HG03575 (cell line): ENCODE measurements around the gene BAZ1A.
"Not testable (repeated sequence)": the region's sequence is repeated elsewhere in the genome, so short reads cannot be mapped to it uniquely, and the experiment has no call there.

Source experiments
- ATAC-seq: cut with Tn5 transposase; IDR thresholded peaks from one replicate; pipeline ENCODE4 v1.9.1; 2021; ENCODE audit not compliant: unreplicated experiment, insufficient number of reproducible peaks, low FRiP score; ENCODE audit errors: extremely low read depth

BAZ1A gene

DNA sequence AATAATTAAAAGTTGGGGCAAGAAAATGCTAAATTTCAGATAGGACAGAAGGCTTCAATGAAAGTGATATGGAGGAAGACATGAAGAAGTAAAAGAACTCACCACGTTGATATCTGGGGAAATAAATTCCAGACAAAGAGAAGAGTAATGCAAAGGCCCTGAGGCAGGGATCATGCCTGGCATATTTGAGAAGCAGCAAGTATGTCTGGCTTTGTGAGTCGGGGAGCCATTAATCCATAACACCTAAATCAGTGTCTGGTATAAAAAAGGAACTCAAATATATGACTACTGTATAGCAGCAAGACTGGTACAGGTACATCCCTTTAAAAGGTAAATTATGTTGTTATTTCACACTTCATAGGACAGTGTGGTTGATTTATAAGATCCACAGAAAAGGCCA lies 16.4 kb downstream of the BAZ1A start:
- no peak for ATAC-seq

DNA sequence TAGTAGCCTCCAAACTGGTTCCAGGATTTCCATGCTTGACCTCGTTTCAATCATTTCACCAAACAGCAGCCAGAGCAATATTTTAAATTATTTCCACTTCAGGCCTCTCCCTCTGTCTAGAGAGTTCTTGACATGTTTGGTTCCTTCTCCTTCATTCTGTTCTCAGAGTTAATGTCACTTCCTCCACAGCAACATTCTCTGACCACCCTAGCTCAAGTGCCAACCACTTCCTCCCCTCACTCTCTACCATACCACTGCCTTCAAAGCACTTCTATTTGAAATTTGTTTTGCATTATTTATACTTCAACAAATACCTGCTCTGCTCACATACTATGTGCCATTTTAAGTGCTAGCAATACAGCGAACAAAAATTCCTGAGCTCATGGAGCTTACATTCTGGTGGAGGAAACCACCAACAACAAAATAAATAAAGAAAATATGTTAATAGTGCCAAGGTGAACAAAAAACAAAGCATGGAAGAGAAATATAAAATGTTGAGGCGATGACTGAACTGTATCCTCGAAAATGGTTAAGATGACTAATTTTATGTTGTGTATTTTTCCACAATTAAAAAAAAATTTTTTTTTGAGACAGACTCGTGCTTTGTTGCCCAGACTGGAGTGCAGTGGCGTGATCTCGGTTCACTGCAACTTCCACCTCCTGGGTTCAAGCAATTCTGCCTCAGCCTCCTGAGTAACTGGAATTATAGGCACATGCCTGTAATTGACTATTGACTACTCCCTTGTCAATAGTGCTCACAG lies 17.3 kb downstream of the BAZ1A start:
- ATAC-seq: no peak

DNA sequence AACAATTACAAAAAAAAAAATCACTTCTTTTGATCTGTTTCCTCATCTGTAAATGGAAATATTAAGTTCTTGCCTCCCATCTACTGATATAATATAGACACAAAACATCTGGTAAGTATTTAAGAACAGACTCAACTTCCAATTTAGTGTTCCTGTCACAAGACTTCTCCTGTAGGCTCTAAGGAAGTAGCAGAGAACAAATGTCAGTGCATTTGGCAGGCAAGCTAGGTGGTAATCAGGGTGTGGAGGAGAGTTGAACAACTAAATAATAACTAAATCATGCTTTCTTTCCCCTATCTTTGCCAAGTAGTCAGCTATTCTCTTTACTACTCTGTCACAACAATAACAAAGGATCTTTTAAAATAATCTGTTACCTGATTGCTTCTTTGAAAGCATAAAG lies 22.1 kb downstream of the BAZ1A start:
- no peak for ATAC-seq

DNA sequence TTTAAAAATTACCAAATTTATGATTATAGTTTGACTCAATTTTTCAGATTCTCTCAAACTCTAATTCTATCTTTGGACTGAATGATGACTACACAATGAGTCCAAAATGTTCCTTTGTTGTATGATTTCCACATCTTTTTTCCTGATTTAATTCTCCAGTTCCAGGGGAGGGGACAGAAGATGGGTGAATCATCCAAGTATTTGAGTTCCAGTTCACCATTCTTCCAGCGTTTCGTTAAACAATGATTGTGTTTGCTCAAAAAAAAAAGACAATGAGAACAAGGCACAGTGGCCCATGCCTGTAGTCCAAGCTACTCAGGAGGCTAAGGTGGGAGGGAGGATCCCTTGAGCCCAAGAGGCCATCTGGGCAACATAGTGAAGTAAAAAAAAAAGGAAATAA lies 23.8 kb downstream of the BAZ1A start:
- no peak for ATAC-seq

DNA sequence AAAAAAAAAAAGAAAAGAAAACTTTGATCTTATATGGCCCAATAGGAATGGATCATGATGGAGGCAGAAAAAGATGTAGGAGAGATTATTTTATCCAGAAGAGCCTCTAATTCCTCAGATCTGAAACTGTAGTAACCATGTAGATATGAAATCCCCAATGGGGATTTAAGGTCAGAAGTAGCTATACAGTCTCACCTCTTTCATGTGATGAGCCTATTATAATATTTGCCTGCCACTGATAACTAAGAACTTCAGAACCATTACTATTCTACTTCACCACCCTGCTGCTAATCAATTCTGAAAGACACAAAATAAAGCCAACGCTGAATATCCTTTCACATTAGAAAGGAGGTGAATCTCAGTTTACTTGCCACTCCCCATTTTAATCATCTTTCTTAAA lies 29.3 kb downstream of the BAZ1A start:
- ATAC-seq: no peak

DNA sequence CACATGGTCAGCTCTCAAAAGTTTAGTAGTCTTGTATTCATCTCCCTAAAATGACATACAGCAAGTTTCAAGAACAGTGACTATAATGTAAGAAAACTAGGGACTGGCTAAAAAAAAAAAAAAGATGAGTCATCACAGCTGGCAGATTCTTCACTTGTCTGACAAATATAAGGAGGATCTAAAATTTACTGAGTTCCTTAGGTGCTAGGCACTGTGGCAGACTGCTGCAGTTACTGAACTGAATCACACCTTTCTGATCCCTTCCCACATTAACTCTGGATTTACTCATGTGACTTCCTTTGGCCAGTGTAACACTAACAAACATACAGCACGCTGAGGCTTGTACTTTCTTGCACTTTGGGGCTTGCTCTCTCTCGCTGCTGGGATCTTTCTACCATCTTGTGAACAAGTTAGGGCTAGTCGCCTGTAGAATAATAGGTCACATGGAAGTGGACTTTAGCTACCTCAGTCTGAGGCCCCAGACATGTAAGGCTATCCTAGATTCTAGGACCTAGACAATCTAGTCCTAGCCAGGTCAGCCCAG lies 32.1 kb downstream of the BAZ1A start:
- no peak for ATAC-seq

DNA sequence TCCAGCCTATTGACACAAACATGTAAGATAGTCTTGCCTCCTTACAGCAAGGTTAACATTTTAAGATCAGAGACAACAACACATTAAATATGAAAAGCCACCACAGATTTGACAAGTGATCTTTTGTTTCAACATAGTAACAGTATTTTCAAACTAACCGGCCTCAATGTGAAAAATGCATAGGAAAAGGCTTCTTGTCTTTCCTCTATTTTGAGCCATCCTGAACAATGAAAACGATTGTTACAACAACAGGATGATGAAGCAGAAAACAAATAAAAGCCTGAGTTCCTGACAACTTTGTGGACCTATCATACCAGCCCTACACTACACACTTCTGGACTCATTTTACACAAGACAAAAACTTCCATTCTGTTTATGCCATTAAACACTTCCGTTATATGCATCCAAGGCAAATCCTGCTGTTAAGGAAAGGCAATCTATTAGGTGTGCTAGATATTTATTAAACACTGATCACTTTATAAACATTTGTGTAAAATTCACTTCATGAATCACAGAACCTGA lies 37.3 kb downstream of the BAZ1A start:
- ATAC-seq: no peak

DNA sequence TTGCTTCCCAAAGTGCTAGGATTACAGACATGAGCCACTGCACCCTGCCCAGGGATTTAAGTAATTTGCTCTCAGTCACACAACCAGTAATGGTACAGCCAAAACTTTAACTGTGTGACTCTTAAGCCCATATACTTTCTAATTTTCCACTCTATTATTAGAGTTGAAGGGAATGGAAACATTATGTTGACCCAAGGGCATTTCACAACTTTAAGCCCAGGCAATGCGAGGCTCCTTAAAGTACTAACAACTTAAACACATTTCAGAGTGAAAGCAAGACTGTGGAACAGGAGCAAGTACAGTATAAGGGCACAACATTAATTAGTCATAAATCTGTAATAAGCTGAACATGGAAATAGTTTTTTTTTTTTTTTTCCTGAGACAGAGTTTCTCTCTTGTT lies 39.8 kb downstream of the BAZ1A start:
- no peak for ATAC-seq

DNA sequence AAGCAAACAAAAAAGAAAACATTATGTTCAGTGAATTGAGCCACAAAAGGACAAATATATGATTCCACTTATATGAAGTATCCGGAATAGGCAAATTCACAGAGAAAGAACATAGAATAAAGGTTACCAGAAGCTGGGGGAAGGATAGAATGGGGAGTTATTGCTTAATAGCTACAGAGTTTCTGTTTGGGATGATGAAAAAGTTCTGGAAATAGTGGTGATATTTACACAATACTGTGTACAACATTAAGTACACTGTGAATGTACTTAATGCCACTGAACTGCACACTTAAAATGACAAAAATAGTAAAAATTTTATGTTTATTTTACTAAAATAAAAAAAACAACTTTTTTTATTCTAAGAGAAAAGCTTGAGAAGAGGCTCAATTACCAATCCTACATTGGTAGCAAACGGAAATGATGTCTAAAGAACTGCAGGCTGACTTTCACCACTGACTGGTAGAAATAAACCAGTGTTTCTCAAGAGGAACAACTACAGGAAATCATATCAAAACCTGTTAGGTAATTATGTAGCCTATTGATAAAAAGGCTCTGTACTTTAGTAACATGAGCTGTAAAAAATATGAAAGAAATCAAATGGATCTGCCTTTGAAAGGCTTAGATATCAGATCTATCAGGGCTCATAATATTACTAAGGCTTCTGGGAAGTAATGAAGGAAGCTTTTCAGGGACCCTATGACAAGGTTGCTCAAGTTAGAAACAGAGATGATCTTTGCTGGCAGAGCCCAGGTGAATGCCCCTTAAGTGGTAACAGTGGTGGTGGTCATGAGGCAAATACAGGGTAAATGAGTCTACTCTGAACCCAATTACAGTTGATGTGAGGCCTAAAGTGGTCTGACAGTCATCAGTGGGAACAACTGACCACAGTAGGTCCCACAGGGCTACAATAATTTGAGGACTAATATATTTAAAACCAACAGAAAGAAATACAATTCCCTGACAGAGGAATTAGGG lies 41.3 kb downstream of the BAZ1A start:
- ATAC-seq: no peak

DNA sequence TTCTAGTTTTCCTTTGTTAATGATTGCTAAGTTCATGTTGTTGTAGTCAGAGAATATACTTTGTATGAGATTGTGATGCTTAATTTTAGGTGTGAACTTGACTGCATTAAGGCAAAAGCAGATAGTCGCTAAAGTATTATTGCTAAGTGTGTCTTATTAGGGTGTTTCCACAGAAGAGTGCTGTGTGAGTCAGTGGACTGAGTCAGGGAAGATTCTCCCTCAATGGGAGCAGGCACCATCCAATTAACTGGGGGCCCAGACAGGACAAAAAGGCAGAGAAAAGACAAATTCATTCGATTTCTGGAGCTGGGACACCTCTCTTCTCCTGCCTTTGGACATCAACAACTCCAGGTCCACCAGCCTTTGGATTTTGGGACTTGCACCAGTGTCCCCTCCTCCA lies 48.5 kb downstream of the BAZ1A start:
- ATAC-seq: no peak

DNA sequence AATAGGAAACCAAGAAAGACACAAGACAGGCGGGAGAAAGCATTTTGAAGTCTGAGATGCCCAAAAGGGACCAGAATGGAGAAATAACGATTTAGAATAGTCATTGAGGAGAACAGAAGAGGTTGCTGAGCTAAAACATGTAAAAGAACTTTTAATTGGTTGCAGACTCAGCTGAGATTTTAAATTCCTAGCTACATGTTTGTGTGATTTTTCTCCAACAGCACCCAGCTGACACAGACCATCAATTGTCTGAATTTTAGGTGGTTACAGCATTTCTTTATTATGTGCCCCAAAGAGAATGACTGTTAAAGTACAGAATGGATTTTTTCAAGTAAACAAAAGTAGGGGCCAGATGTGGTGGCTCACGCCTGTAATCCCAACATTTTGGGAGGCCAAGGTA lies 50.3 kb downstream of the BAZ1A start:
- no peak for ATAC-seq

DNA sequence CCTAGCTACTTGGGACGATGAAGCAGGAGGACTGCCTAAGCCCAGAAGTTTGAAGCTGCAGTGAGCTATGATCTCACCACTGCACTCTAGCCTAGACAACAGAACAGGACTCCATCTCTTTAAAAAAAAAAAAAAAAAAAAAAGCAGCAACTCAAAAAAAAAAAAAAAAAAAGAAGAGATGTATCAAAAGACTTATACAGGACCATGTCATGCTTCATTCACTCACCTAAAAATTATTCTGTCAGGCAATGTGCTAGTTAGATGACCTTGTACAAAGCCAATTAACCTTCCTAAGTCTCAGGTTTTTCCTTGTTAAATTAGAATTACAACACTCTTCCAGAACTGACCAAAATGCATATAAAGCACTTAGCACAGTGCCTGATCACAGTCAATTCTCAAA lies 50.9 kb downstream of the BAZ1A start:
- ATAC-seq: no peak

DNA sequence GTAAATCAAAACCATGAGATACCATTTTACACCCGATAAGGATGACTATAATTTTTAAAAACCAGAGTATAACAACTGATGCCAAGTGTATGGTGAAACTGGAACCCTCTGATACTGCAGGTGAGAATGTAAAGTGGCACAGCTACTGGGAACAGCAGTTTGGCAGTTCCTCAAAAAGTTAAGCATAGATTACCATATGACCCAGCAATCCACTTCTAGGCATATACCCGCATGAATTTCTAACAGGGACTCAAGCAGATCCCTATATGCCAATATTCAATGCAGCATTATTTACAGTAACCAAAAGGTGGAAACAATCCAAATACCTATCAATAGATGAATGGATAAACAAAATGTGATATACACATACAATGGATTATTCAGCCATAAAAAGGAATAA lies 57.4 kb downstream of the BAZ1A start:
- ATAC-seq: no peak

DNA sequence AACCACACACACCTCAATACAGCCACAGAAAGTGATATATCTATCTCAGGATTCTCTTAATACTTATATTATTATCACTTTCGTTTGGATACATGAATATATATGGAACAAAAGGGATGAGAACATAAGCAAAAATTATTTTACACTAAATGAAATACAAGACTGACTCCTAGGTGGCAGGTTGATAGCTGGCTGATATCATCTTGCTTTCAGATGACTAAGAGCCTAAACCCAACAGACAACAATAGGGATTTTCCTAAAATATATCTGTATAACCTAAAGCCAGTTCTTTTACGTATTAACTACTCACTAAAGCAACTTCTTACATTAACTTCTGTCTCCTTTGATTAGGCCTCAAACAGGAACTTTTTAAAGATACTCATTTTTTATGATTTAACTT lies 65.1 kb downstream of the BAZ1A start:
- ATAC-seq: no peak

DNA sequence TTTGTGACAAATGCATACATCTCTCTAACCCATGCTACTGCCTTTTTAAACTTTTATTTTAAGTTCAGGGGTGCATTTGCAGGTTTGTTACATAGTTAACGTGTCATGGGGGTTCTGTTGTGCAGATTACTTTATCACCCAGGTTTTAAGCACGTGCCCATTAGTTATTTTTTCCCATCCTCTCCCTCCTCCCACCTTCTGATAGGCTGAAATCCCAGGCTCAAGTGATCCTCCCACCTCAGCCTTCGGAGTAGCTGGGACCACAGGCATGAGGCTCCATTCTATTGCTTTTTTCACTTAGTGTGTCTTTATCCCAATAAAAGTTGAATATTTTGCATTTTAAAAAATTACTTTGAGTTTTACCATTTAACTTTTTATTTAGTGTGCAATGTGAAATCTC lies 68.9 kb downstream of the BAZ1A start:
- no peak for ATAC-seq

DNA sequence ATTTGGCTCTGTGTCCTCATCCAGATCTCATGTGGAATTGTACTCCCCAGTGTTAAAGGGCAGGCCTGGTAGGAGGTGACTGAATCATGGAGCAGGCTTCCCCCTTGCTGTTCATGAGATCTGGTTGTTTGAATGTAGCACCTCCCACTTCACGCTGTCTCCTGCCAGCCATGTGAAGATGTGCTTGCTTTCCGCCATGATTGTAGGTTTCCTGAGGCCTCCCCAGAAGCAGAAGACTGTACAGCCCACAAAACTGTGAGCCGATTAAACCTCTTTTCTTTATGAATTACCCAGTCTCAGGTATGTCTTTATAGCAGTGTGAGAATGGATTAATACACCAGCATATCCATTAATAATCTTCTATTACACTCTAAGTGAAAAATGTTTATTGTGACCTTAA lies 70.2 kb downstream of the BAZ1A start:
- ATAC-seq: no peak

DNA sequence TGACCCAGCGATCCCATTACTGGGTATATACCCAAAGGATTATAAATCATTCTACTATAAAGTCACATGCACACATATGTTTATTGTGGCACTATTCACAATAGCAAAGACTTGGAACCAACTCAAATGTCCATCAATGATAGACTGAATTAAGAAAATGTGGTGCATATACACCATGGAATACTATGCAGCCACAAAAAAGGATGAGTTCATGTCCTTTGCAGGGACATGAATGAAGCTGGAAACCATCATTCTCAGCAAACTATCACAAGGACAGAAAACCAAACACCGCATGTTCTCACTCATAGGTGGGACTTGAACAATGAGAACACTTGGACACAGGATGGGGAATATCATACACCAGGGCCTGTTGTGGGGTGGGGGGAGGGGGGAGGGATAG lies 76.3 kb downstream of the BAZ1A start:
- not testable (repeated sequence) for ATAC-seq

DNA sequence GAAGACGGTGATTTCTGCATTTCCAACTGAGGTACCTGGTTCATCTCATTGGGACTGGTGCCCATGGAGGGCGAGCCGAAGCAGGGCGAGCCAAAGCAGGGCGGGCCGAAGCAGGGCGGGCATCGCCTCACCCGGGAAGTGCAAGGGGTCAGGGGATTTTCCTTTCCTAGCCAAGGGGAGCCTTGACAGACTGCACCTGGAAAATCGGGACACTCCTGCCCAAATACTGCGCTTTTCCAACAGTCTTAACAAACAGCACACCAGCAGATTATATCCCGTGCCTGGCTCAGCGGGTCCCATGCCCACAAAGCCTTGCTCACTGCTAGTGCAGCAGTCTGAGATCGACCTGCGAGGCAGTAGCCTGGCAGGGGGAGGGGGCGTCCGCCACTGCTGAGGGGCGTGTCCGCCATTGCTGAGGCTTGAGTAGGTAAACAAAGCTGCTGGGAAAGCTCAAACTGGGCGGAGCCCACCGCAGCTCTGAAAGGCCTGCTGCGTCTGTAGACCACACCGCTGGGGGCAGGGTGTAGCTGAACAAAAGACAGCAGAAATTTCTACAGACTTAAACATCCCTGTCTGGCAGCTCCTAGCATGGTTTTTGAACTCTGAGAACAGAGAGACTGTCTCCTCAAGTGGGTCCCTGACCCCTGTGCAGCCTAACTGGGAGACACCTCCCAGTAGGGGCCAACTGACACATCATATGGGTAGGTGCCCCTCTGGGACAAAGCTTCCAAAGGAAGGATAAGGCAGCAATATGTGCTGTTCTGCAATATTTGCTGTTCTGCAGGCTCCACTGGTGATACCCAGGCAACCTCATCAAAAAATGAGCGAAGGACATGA lies 77.2 kb downstream of the BAZ1A start:
- no peak for ATAC-seq

DNA sequence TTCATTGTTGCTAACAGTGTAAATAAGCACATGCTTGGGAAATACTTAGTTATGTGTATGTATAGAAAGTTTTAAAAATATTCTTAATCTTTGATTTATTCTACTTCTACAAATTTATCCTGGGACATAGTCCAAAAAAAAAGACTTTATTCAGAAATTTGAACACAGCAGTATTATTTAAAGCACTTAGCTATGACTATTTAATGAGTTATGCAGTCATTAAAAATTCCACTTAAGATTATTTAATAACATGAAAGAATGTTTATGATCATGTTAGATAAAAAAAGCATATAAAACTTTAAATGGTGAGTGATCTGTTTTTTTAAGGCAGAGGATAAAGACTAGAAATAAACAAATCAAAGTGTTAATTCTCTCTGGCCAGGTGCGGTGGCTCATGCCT lies 78.3 kb downstream of the BAZ1A start:
- no peak for ATAC-seq
